ENCODE data around the gene MAPK4. TPM values are rescaled to one million over a fixed set of nuclear protein-coding genes. Genes with fewer than 3 reads are reported as not detected.
A peak's percentile ranks its signal among the peaks of the same experiment; 100 is the strongest.
"Not testable (repeated sequence)": the region's sequence is repeated elsewhere in the genome, so short reads cannot be mapped to it uniquely, and the experiment has no call there.

Gene MAPK4
- not detected in 2 replicates for total RNA-seq

GRCh38 chr18:50559752-50560680 lies at the start of gene MAPK4:
Gene MAPK4, plus strand, starts transcription at chr18:50560087. Its CDS starts 103,872 bp downstream, at chr18:50663959.
- DNase-seq (ENCODE audit: low read depth in 2 of 2), result peak in 1 of 2 donors; percentile 37

- DNase-seq (ENCODE audit: low read depth in 2 of 2), result not testable (repeated sequence)
These were observed 42.6 kb upstream of the MAPK4 start for GRCh38 chr18:50517277-50517676.

GRCh38 chr18:50518787-50519546 lies 40.9 kb upstream of the MAPK4 start:
- DNase-seq (ENCODE audit: low read depth in 2 of 2), result no peak

- no peak for DNase-seq (ENCODE audit: low read depth in 2 of 2)
These were observed 36.7 kb upstream of the MAPK4 start for GRCh38 chr18:50523165-50523564.

- no peak for DNase-seq (ENCODE audit: low read depth in 2 of 2)
These were observed 32.1 kb upstream of the MAPK4 start for GRCh38 chr18:50527636-50528307.

GRCh38 chr18:50528806-50529205 lies 31.1 kb upstream of the MAPK4 start:
- DNase-seq (ENCODE audit: low read depth in 2 of 2), result no peak

- not testable (repeated sequence) for DNase-seq (ENCODE audit: low read depth in 2 of 2)
These were observed 26.1 kb upstream of the MAPK4 start for GRCh38 chr18:50533822-50534221.

- DNase-seq (ENCODE audit: low read depth in 2 of 2), result not testable (repeated sequence)
These were observed 15.4 kb upstream of the MAPK4 start for GRCh38 chr18:50544476-50544875.

- DNase-seq (ENCODE audit: low read depth in 2 of 2), result no peak
These were observed 14.0 kb upstream of the MAPK4 start for GRCh38 chr18:50545936-50546335.

- DNase-seq (ENCODE audit: low read depth in 2 of 2), result no peak
These were observed 11.7 kb upstream of the MAPK4 start for GRCh38 chr18:50548160-50548559.

GRCh38 chr18:50551651-50552050 lies 8.2 kb upstream of the MAPK4 start:
- not testable (repeated sequence) for DNase-seq (ENCODE audit: low read depth in 2 of 2)

GRCh38 chr18:50558157-50558556 lies 1.7 kb upstream of the MAPK4 start:
- no peak for DNase-seq (ENCODE audit: low read depth in 2 of 2)

- no peak for DNase-seq (ENCODE audit: low read depth in 2 of 2)
These were observed 737 bp upstream of the MAPK4 start for GRCh38 chr18:50558948-50559751.

- no peak for DNase-seq (ENCODE audit: low read depth in 2 of 2)
These were observed 1.1 kb downstream of the MAPK4 start for GRCh38 chr18:50560681-50561629.

- not testable (repeated sequence) for DNase-seq (ENCODE audit: low read depth in 2 of 2)
These were observed 2.4 kb downstream of the MAPK4 start for GRCh38 chr18:50562258-50562657.

- DNase-seq (ENCODE audit: low read depth in 2 of 2), result no peak
These were observed 2.8 kb downstream of the MAPK4 start for GRCh38 chr18:50562686-50563085.

GRCh38 chr18:50563376-50563775 lies 3.5 kb downstream of the MAPK4 start:
- no peak for DNase-seq (ENCODE audit: low read depth in 2 of 2)

- no peak for DNase-seq (ENCODE audit: low read depth in 2 of 2)
These were observed 10.0 kb downstream of the MAPK4 start for GRCh38 chr18:50569930-50570329.

- DNase-seq (ENCODE audit: low read depth in 2 of 2), result no peak
These were observed 11.7 kb downstream of the MAPK4 start for GRCh38 chr18:50571606-50572005.

GRCh38 chr18:50573196-50573595 lies 13.3 kb downstream of the MAPK4 start:
- not testable (repeated sequence) for DNase-seq (ENCODE audit: low read depth in 2 of 2)

Measured in dermis microvascular lymphatic vessel endothelial cell (primary cell).